HG02759 (cell line): ENCODE results near the gene TEKT3.

ENCODE experiments used
- ATAC-seq: cut with Tn5 transposase; IDR thresholded peaks from one replicate; pipeline ENCODE4 v1.9.1; 2021; ENCODE audit warnings: mild to moderate bottlenecking, moderate library complexity; ENCODE audit not compliant: unreplicated experiment

Gene TEKT3

DNA sequence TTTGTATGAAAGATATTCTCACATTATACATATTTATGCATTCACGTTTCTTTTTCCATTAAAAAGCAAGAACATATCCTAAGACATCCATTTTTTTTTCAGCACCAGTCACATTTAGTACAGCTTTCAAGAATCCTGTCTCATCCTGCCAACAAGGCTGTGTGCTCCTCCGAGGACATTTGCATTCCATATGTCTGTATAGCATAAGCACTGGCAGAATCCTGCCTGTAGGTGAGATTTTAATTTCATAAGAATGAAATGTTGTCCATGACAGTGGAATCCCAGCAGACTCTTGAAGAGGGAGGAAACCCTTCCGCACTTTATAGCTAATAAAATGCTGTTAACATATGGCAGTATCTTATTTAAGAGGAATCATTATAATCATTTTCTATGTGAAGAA is 73.4 kb downstream of the TEKT3 start:
- no peak for ATAC-seq

DNA sequence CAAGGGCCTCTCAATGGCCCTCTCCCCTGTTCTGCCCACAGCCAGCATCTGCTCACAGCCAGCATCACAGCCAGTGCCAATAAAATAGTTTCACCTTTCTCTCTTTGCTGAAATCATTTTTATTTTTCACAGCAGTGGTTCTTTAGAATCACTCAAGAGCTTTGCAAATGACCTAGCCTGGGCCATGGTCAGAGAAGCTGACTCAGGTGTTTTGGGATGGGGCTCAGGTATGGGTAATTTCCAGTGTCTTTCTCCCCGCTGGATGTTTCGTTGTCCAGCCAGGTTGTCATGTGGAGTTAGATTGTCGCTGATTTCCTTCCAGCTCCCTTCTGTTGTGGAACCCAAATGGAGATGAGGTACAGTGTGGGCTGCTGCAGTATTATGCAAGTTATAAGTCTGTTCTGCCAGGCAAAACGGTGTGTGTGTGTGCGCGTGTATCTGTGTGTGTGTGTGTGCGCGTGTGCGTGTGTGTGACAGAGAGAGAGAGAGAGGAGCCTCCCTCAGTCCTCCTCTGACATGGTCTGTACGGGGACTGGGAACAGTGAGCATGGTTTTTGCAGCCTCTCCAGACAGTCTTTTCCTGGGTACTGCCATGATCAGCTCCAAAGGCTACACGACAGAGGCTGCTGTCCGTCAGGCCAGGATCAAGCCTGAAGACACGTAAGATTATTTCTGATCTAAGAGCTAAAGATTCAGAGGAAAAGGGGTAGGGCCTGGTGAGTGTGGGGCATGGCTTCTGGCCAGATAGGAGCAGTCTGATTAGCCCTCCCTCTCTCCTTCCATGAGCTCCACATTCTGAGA is 74.9 kb downstream of the TEKT3 start:
- no peak for ATAC-seq

DNA sequence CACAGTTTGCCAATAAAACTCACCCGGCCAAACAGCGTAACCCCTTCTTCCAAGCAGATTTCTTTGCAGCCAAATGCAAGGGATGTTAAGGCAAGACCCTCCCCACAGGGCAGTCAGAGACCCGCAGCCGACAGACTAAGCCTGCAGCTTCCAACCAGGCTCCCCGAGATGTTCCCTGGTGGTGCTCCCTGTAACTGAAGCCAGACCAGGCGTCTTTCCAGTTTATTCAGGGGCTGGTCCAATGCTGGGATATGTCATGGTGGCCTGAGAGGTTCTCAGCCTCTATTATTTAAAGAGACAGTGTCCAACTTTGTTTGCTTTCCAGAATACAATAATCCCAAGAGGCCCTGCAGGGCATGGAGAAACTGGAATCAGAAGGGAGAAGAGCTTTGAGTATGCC is 76.3 kb downstream of the TEKT3 start, which contains the start of gene PMP22:
TSS of gene PMP22 (minus strand) at position 196 of the 400 bp plus-strand sequence. CDS start 4,599 bp downstream, outside the sequence.
- no peak for ATAC-seq

DNA sequence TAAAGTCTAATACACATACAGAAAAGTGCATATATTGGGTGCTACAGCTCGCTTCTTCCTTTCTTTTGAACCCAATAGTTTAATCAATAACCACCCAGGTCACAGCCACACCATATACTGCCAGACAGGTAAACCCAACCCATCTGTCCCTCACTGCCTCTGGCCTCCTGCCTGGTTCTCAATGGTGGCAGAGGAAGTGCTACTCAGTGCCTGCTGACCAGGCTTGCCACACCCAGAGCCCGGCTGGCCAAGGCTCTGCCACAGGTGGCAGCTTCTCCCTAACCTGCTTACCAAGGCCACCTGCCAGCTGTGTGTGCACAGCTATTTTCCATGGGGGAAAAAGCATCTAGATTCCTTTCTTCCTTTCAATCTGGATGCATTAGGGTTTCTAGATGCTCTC is 76.9 kb downstream of the TEKT3 start:
- ATAC-seq, result no peak

DNA sequence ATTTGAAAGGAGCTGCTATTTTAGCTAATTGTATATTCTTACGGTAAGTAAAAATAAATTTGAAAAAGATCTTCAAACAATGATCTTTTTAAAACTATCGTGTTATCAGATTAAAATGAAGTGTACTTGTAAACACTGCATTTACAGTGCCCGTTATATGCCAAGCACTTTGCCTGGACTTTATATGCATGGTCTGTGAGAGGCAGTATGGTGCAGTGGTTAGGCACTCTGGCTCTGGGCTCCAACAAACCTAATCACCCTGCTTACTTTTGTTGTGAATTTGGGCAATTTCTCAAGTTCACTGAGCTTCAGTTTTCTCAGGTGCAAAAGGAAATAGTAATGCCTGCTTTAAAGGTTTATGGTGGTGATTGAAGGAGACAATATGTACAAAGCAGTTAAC is 77.7 kb downstream of the TEKT3 start:
- ATAC-seq, result no peak

DNA sequence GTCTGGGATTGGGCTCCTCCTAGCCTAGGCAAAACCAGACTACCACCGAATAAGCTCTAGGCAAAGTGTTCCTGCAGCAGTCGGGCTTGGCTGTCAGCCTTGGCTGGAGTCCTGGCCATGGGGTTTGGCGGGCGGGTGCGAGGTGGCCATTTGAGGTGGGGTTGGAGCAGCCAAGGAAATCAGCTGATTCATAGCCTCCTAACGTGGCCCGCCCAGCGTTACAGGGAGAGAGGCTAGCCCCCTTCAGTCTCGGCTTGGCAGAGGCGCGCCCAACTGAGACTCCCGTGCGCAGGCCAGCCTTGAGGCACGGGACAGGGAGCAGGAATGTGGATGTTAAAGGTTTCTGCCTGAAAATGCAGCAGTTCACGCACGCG is 78.2 kb downstream of the TEKT3 start:
- no peak for ATAC-seq

DNA sequence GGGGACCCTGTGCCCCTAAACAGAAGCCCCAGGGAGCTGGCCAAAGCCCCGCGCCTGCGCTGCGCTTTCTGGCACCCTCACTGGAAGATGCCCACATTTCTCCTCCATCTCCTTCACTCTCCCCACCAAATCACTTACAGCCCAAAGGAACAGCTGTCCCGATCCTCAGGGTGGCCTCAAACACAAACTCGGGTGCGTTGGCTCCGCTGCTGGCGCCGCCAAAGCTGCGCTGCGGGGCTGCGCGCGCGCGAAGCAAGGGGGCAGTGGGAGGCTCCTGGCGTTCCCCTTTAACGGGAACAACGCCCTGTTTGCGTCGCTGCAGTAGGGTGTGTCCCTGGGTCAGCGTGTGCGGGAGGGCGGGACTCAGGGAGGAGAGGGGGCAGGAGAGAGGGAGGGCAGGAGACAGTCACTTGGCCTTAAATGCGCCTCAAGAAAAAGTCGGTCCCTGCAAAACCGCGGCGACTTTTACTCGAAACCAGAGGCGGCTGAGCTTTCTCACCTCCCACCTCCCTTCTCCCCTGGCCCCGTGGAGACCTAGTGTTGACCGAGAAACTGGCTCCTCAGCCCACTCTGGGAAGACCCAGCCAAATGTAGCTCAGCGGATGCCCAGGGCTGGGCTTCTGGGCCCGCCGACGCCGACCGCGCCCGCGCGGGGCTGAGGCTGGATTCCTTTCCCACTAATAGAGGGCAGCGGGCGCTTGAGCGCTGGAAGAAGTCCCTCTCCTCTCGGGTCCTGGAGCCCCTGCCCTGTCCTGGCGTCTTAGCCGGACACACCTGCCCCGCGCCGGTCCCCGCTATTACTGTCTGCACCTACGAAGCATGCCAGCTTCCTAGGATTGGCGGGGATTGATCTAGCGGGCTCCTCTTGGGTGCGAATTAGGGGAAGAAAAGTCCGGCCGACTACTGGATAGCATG is 78.8 kb downstream of the TEKT3 start:
- no peak for ATAC-seq

DNA sequence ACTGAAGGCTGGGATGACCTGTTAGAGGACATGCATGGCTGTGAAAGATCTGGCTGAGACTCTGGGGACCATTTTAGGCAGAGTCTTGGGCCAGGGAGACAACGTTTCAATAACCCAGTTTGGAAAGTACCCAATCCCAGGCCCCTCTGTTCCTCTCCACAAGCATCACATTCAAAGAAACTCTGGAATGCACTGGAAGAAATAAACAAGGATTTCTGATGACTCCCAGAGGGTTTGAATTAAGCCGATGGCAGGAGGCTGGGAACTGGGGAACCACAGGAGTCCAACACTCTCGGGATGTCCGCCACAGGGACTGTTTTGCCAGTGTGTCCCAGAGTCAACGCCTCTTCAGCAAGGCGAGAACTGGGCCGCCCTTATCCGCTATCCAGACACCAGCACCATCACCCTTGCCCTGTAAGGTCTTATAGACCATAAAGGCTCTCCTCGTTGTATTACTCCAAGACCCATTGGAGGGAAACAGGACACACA is 79.6 kb downstream of the TEKT3 start:
- ATAC-seq, result no peak

DNA sequence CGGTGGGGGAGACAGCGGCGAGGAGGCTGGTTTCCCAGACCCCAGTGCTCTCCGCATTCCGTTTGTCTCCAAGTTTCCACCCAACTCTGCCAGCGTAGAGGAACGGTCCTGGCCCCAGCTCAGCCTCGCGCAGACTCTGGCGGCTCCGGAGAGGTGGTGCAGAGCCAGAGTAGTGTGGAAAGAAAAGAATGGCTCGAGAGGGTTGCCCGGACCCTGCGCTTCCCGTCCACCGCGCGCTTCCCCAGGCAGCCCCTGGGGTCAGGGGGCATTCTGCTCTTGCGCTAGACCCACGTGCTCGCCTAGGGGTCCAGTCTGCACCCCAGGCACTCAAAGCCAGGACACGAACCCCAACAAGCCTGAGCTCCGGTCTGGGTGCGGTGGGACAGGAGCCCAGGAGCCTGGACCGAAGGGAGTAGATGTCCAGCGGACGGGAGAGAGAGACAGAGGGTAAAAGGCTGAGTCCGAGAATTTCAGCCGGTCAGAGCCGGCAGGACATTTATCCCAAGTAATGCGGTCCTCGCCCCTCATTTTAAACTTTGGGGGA is 80.1 kb downstream of the TEKT3 start:
- ATAC-seq, result no peak

DNA sequence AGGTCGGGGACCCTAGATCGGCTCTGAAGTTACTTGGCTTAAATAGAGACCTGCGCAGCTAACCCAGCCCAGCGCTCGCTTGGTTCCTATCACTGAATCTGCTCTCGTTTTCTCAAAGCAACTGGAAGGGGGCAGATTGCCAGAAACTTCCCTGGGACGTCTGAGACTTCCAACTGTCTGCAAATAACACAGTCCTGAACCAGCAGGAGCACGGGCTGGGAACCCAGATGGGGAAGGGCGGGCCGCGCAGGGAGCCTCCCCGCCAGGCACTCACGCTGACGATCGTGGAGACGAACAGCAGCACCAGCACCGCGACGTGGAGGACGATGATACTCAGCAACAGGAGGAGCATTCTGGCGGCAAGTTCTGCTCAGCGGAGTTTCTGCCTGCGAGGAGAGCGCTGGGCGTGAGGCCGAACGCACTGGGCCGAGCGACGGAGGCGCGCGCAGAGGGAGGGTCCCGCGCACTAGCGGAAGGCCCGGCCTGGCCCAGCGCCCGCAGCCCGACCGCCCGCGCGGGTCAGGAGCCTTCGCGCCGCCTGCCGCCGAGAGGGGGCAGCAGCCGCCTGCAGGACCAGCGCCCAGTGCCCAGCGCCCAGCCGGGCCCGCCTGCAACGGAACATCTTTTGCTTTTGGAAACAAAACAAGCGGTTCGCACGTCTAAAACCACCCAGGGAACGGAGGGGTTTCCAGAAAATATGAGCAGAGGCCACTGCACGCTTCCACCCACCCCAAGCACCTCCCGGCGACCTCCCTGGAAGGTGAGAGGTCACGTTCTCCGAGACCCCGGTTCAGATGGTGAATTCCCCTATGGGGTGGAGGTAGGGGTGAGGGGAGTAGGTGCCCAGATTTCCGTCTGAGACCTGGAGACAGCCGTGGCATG is 80.8 kb downstream of the TEKT3 start:
- peak; percentile 62 for ATAC-seq

DNA sequence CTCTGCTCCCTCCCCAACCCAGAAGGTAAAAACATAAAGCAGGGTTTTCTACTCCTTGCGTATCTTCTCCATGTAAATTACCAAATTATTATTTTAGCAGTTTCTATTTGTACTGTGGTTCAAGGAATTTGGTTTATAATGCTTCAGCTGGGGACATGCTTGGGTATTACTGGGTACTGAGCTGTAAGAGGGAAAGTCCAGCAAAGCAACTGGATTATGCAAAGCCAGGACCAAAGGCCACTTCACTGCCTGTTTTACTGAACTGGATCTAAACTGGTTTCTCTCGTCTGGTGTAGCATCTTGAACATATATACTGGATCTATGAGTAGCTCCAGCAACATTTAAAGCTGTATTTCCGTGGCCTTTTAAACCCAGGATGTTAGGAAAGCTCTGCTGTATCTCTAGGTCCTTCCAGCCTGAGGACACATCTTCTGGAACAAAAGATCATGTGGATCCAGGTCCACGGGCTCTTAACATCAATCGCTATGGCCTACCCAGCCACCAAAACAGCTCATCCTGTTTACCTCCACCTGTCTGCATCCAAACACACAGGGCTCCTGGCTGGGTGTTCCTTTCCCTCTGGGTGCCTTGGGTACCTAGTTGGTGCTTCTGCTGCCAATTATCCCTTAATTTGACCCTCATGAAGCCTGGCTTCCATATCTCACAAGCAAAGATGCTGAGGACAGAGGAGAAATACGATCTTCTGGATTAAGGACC is 83.4 kb downstream of the TEKT3 start:
- no peak for ATAC-seq

DNA sequence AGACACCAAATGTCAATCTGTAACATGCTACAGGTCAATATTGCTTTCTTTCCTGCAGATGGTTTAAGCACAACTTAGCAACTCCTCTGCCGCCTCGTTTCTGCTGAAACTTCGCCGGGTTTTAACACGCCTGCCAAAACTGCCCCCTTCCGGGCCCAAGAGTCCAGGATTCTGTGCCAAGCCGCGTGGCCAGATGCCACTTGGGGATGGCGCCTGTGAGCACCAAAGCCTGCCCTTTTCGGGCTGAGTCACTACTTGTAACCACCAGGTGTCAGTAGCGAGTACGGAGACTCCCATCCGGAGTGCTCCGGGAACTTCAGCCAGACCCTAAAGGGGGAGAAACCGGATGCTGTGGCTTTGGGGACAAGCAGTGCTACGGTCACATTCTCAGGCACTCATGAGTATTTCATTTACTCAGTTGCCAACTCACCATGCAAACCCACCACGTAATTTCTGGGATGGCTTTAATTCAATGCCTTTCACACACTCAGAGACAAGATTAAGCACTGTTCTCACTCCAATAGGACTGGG is 84.1 kb downstream of the TEKT3 start:
- ATAC-seq, result peak; percentile 75

DNA sequence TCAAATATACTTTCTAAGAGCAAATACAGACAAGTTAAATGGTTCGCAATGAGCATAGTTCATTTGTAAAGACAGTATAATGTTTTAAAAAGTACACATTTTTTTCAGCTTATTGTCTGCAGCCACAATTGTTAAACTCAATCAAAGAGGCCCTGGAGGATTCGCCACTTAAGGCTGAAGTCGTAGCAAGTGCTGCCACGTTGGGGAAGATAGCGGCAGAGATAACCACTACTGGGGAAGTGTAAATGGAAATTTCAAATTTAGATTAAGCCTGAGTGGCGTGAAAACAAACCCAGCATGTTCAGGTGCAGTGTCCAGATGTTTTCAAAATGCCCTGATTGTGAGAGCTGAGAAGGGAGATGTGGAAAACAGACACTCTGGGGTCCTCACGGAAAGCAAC is 84.7 kb downstream of the TEKT3 start:
- ATAC-seq, result no peak

DNA sequence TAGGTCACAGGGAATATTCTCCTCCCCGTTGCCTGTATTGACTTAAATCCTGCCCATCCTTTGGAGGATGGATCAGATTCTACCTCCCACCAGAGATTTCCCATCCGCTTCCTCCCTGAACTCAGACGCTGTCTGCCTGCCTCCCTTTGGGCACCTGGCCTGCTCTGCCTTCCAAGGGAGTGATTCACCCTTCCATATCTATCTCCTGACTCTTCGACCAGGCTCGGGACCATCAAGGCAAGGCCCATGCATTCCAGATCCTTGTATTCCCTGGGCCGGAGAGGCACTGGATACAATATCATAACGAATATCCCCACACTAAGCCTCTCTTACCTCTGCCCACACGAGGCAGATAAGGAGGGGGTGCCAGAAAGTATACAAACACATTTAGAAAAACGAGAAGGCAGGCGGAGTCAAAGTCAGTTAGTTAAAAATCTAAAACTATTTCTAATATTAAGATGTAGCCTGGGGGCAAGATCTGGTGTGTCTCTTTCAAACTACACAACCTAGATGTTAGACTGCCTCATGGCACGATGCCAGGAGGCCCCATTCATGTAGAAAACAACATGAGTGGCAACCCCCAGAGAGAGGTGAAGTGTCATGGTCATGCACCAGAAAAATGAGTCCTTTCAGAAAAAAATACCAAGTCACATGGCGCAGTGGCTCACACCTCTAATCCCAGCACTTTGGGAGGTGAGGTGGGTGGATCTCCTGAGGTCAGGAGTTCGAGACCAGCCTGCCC is 85.5 kb downstream of the TEKT3 start:
- ATAC-seq, result no peak
